HepG2 (cell line): Measurements from ENCODE around the gene CCDC88B. TPM values are rescaled to one million over a fixed set of nuclear protein-coding genes. Genes with fewer than 3 reads are reported as not detected.

Source experiments
- ATAC-seq: fragments of 200-7000 bp; cut with Tn5 transposase; 3 replicates; pipeline ENCODE4 v1.9.1; 2020; ENCODE audit warnings: mild to moderate bottlenecking, moderate library complexity
- BruUV-seq: library from RNA; stranded (reverse); fragments of 400-500 nt; replicated peaks from 2 replicates; lab custom pipeline; 2021; lab: Mats Ljungman, UMichigan
- CTCF ChIA-PET: fragments of 300-600 bp; formaldehyde crosslinking; extraction: SDS; loops from one replicate; lab custom pipeline; 2021; ENCODE audit warnings: low total read pairs, inconsistent platforms, low intra/inter-chr PET ratio; lab: Yijun Ruan, JAX
- POLR2A ChIA-PET: fragments of 350-600 bp; sonication (Branson Sonifier 250); formaldehyde crosslinking; loops from one replicate; lab custom pipeline; 2020; ENCODE audit warnings: antibody characterized with exemption, inconsistent platforms; lab: Yijun Ruan, JAX
- DNase-seq: peaks from one replicate; pipeline ENCODE4 v3.0.0-alpha.2; 2015; ENCODE audit warnings: low spot score
- FAIRE-seq: peaks from 3 replicates; lab custom pipeline; 2011; peaks lifted over from hg19 to GRCh38; lab: Jason Lieb, UNC
- H2AFZ ChIP-seq: one replicate; pipeline ENCODE4 v1.6.1; 2011; ENCODE audit warnings: low read length, inconsistent platforms
- H3K27ac ChIP-seq: fragments of 300-600 bp; 3 replicates; pipeline ENCODE4 v1.8.0; 2011; ENCODE audit warnings: mixed run types, mild to moderate bottlenecking, mixed read lengths, low read length, inconsistent platforms; ENCODE audit not compliant: insufficient read depth; ENCODE audit errors: extremely low read length
- H3K27me3 ChIP-seq, 2 experiments: fragments of 200-600 bp in 1 of 2; 2 replicates in 1 of 2; 3 replicates in 1 of 2; pipeline versions ENCODE4 v1.6.0 to v1.8.0; 2011; ENCODE audit warnings: low read length in 2 of 2, mild to moderate bottlenecking in 2 of 2, moderate library complexity in 2 of 2, inconsistent platforms in 1 of 2; ENCODE audit not compliant: insufficient read depth in 2 of 2, control insufficient read depth in 1 of 2
- H3K36me3 ChIP-seq, 2 experiments: fragments of 200-600 bp in 1 of 2; replicated peaks in 1 of 2; 2 replicates in 1 of 2; 3 replicates in 1 of 2; pipeline versions ENCODE4 v1.5.1 to v1.8.0; 2011; ENCODE audit warnings: low read length in 2 of 2, inconsistent platforms in 1 of 2; ENCODE audit not compliant: insufficient read depth in 2 of 2, control insufficient read depth in 1 of 2
- H3K4me1 ChIP-seq: 2 replicates; pipeline ENCODE4 v1.5.1; 2012; ENCODE audit warnings: low read length, inconsistent platforms; ENCODE audit not compliant: insufficient read depth
- H3K4me2 ChIP-seq: 2 replicates; pipeline ENCODE4 v1.6.0; 2011; ENCODE audit warnings: low read depth, low read length, inconsistent platforms
- H3K4me3 ChIP-seq, 3 experiments: fragments of 200-600 bp in 1 of 3; sonication (generic), shearing (Covaris generic) in 1 of 3; replicated peaks in 1 of 3; 2 replicates each; pipeline ENCODE4 v1.5.1; 2011 to 2016; ENCODE audit warnings: low read length in 3 of 3, inconsistent platforms in 2 of 3, low read depth in 2 of 3, mild to moderate bottlenecking in 2 of 3, control low read depth in 1 of 3, mixed read lengths in 1 of 3; ENCODE audit not compliant: insufficient read depth in 1 of 3
- H3K79me2 ChIP-seq: one replicate; pipeline ENCODE4 v1.6.1; 2011; ENCODE audit warnings: low read length, inconsistent platforms; ENCODE audit not compliant: insufficient read depth
- H3K9ac ChIP-seq: 2 replicates; pipeline ENCODE4 v1.6.0; 2011; ENCODE audit warnings: mild to moderate bottlenecking, low read depth, low read length, inconsistent platforms; ENCODE audit not compliant: insufficient read depth
- H3K9me3 ChIP-seq: 2 replicates; pipeline ENCODE4 v1.5.1; 2012; ENCODE audit warnings: mild to moderate bottlenecking, low read length
- H4K20me1 ChIP-seq: 2 replicates; pipeline ENCODE4 v1.6.0; 2011; ENCODE audit warnings: inconsistent platforms, mild to moderate bottlenecking, low read length, moderate library complexity; ENCODE audit not compliant: insufficient read depth
- EED ChIP-seq: sonication (generic); formaldehyde crosslinking; IDR thresholded peaks from 2 replicates; pipeline ENCODE4 v1.5.0; 2020; ENCODE audit warnings: mild to moderate bottlenecking, missing genetic modification reagents
- GFI1 ChIP-seq: sonication (generic); formaldehyde crosslinking; IDR thresholded peaks from 2 replicates; pipeline ENCODE4 v1.5.0; 2020; ENCODE audit warnings: missing genetic modification reagents, mild to moderate bottlenecking, borderline replicate concordance
- MIER2 ChIP-seq: IDR thresholded peaks from 2 replicates; pipeline ENCODE4 v1.6.1; 2016; ENCODE audit warnings: missing biosample characterization, missing genetic modification reagents
- ZNF329 ChIP-seq: sonication (generic); formaldehyde crosslinking; IDR thresholded peaks from 2 replicates; pipeline ENCODE4 v1.9.0; 2021; ENCODE audit warnings: low read depth, mild to moderate bottlenecking, missing genetic modification reagents
- ZNF740 ChIP-seq: sonication (generic); formaldehyde crosslinking; IDR thresholded peaks from 2 replicates; pipeline ENCODE4 v1.4.0; 2020; ENCODE audit warnings: missing genetic modification reagents
- WGBS: methylation state at CpG from one replicate; pipeline ENCODE4 v1.1.6; 2017; ENCODE audit warnings: low lambda C conversion rate; 5-methylcytosine and 5-hydroxymethylcytosine counted together
- in situ Hi-C: cut with HindIII; loops from 2 replicates; pipeline ENCODE4 v1.10.0; 2017; ENCODE audit warnings: low pct_unique_long_range_greater_than_20kb; ENCODE audit not compliant: extremely low pct_ligation_motif_present
- intact Hi-C: fragments of 100-400 bp; cut with micrococcal nuclease; formaldehyde crosslinking; loops from one replicate; pipeline ENCODE4 v1.10.0; 2022; ENCODE audit not compliant: unreplicated experiment
- polyA plus RNA-seq, 8 experiments: library from polyadenylated mRNA; depleted of rRNA in 3 of 8; stranded (reverse) in 7 of 8; unstranded in 1 of 8; fragments of >200 nt; fragmentation: Illumina TruSeq in 4 of 8; extraction: Trizol in 4 of 8; gene quantifications; 2 replicates each; pipeline versions ENCODE4 v1.2.1 to v1.2.3, GENCODE V29; 2011 to 2016; ENCODE audit warnings: low read depth in 4 of 8, missing spikeins in 1 of 8, mixed read lengths in 1 of 8; ENCODE audit not compliant: insufficient read depth in 1 of 8
- total RNA-seq, 5 experiments: library from RNA; depleted of rRNA; stranded (reverse); fragments of >200 nt; fragmentation: Illumina TruSeq; extraction: Trizol; gene quantifications; 2 replicates each; pipeline ENCODE4 v1.2.3, GENCODE V29; 2016; ENCODE audit warnings: low read depth in 1 of 5
- TF ChIP-seq, protein P1 (sequence below): sonication (generic); formaldehyde crosslinking; IDR thresholded peaks from 2 replicates; pipeline ENCODE4 v1.8.1; 2023; ENCODE audit warnings: missing genetic modification reagents, mild to moderate bottlenecking, borderline replicate concordance

Gene CCDC88B
- total and polyA plus RNA-seq, 2 of the 13 experiments (the other 11 are each of a cell fraction or from before 2014, with no cell fraction given) = 3.6 to 4.8 TPM

GRCh38 chr11:64290352-64291261 is 49.4 kb upstream of the CCDC88B start:
- intact Hi-C loops = no loop called here
- POLR2A ChIA-PET = interaction anchor here (1.0 to 2.0 kb wide), 2 partner anchors 14 to 20 kb away, joined by 3 to 11 read pairs; no protein-coding TSS in a partner anchor
- no peak overlapping the region; the same call in 1 of the 2 replicates for H3K4me2 ChIP-seq
- no peak overlapping the region for H2AFZ ChIP-seq
- no peak overlapping the region for H3K9ac ChIP-seq
- BruUV-seq = no TSS peak
- 44% methylated on average over 8 of the region's 10 CpGs for WGBS
- H3K9me3 ChIP-seq = no peaks in the 10 kb centered on the region
- in situ Hi-C loops = no loop called here
- CTCF ChIA-PET = no interaction called here
- H3K4me1 ChIP-seq = peaks cover 23% of the 10 kb centered on the region; the same call in 1 of the 2 replicates
- H3K79me2 ChIP-seq = no peaks in the 10 kb centered on the region
- no peaks in the 10 kb centered on the region for H4K20me1 ChIP-seq
- H3K27ac ChIP-seq = no peak overlapping the region
- no peak for DNase-seq
- peaks cover 18 to 50% of the 10 kb centered on the region in 2 experiments for H3K27me3 ChIP-seq
- H3K36me3 ChIP-seq = no peaks in the 10 kb centered on the region
- ATAC-seq = no peak
- FAIRE-seq = no peak
- H3K4me3 ChIP-seq = no peak overlapping the region
- TF ChIP-seq GFI1 (no peak), MIER2 (CRISPR knock-in tag) (no peak), EED (no peak), ZNF329 (CRISPR knock-in tag) (no peak), ZNF740 (CRISPR knock-in tag) (no peak)
- TF ChIP-seq, protein P1, sequence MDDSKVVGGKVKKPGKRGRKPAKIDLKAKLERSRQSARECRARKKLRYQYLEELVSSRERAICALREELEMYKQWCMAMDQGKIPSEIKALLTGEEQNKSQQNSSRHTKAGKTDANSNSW (CRISPR knock-in tag) = no peak
